AG04450 (cell line): ENCODE results near the gene MYH13. TPM values are rescaled to one million over a fixed set of nuclear protein-coding genes. Genes with fewer than 3 reads are reported as not detected.

Experiments used
- CTCF ChIA-PET: fragments of 300-600, 350-600 bp; formaldehyde crosslinking; extraction: SDS; loops from one replicate; lab custom pipeline; 2022; ENCODE audit warnings: antibody characterized with exemption, inconsistent platforms; lab: Charles Lee
- POLR2A ChIA-PET: fragments of 350-600 bp; formaldehyde crosslinking; extraction: SDS; loops from one replicate; lab custom pipeline; 2021; ENCODE audit warnings: antibody characterized with exemption, inconsistent platforms; lab: Yijun Ruan, JAX
- DNase-seq: peaks from one replicate; pipeline ENCODE4 v3.0.0-alpha.2; 2011; ENCODE audit warnings: low read depth, low spot score
- H3K27ac ChIP-seq: one replicate; pipeline ENCODE4 v1.5.1; 2012; ENCODE audit warnings: low read depth, low read length, control low read depth
- H3K27me3 ChIP-seq: one replicate; pipeline ENCODE4 v1.6.0; 2012; ENCODE audit warnings: low read length; ENCODE audit not compliant: control insufficient read depth, insufficient read depth
- H3K4me3 ChIP-seq: 2 replicates; pipeline ENCODE4 v1.5.1; 2011; ENCODE audit warnings: mild to moderate bottlenecking, low read depth, low read length, control low read depth
- H3K9me3 ChIP-seq: 2 replicates; pipeline ENCODE4 v1.5.1; 2012; ENCODE audit warnings: low read length; ENCODE audit not compliant: control insufficient read depth, insufficient read depth
- CTCF ChIP-seq: IDR thresholded peaks from 2 replicates; pipeline ENCODE4 v1.5.1; 2011; ENCODE audit warnings: low read depth, low read length, control low read depth, inconsistent platforms
- polyA plus RNA-seq: library from polyadenylated mRNA; depleted of rRNA; stranded (reverse); fragments of >200 nt; gene quantifications from 2 replicates; pipeline ENCODE4 v1.2.3, GENCODE V29; 2011

Gene MYH13
- polyA plus RNA-seq, 1 experiment: not detected

- CTCF ChIA-PET: no interaction called here
Measured at GRCh38 chr17:10265100-10265810, 107.6 kb downstream of the MYH13 start.

GRCh38 chr17:10264051-10264450 lies 108.8 kb downstream of the MYH13 start:
- ChIA-PET POLR2A (no interaction called here), CTCF (no interaction called here)
- Histone ChIP-seq H3K27me3 (no peaks in the 10 kb centered on the region), H3K9me3 (peaks cover 5% of the 10 kb centered on the region; the same call in 1 of the 2 replicates), H3K27ac (no peak overlapping the region), H3K4me3 (no peak overlapping the region)
- no peak for DNase-seq
- no peak for TF ChIP-seq CTCF

More at GRCh38 chr17:10265100-10265810, 107.6 kb downstream of the MYH13 start:
- no peak for TF ChIP-seq CTCF
- no peak for DNase-seq
- Histone ChIP-seq H3K27ac (no peak overlapping the region), H3K4me3 (no peak overlapping the region), H3K27me3 (no peaks in the 10 kb centered on the region), H3K9me3 (peaks cover 5% of the 10 kb centered on the region; the same call in 1 of the 2 replicates)
- POLR2A ChIA-PET: no interaction called here

- H3K4me3 ChIP-seq: no peak overlapping the region
- no peak overlapping the region for H3K27ac ChIP-seq
- POLR2A ChIA-PET: no interaction called here
- H3K9me3 ChIP-seq: peaks cover 5% of the 10 kb centered on the region; the same call in 1 of the 2 replicates
- CTCF ChIA-PET: no interaction called here
- H3K27me3 ChIP-seq: no peaks in the 10 kb centered on the region
- TF ChIP-seq CTCF: no peak
- DNase-seq: no peak
Measured at GRCh38 chr17:10262451-10262850, 110.4 kb downstream of the MYH13 start.

- TF ChIP-seq CTCF: no peak
- CTCF ChIA-PET: no interaction called here
- Histone ChIP-seq H3K4me3 (no peak overlapping the region), H3K27ac (no peak overlapping the region), H3K9me3 (peaks cover 5% of the 10 kb centered on the region; the same call in 1 of the 2 replicates), H3K27me3 (no peaks in the 10 kb centered on the region)
- POLR2A ChIA-PET: no interaction called here
- no peak for DNase-seq
Measured at GRCh38 chr17:10261098-10261497, 111.7 kb downstream of the MYH13 start.

GRCh38 chr17:10251212-10251948 lies 121.4 kb downstream of the MYH13 start:
- ChIA-PET POLR2A (no interaction called here), CTCF (no interaction called here)

More at GRCh38 chr17:10251212-10251948, 121.4 kb downstream of the MYH13 start:
- Histone ChIP-seq H3K9me3 (peaks cover 6% of the 10 kb centered on the region; the same call in 1 of the 2 replicates), H3K4me3 (no peak overlapping the region), H3K27ac (no peak overlapping the region), H3K27me3 (no peaks in the 10 kb centered on the region)
- no peak for TF ChIP-seq CTCF
- no peak for DNase-seq
